Parathyroid adenoma (tissue), 2 donors: Measurements from ENCODE around the gene KLF7.

Experiments used
- H2AFZ ChIP-seq: fragments of 300-600 bp; sonication (generic); one replicate; pipeline ENCODE4 v1.7.0; 2017; ENCODE audit warnings: antibody characterized with exemption, mild to moderate bottlenecking
- H3K27ac ChIP-seq: fragments of 300-600 bp; sonication (generic); one replicate; pipeline ENCODE4 v1.7.0; 2017
- H3K27me3 ChIP-seq: fragments of 300-600 bp; sonication (generic); one replicate; pipeline ENCODE4 v1.7.0; 2017; ENCODE audit warnings: low read length; ENCODE audit not compliant: control insufficient read depth, insufficient read depth
- H3K36me3 ChIP-seq: fragments of 300-600 bp; sonication (generic); one replicate; pipeline ENCODE4 v1.7.0; 2017; ENCODE audit warnings: low read length; ENCODE audit not compliant: control insufficient read depth, insufficient read depth
- H3K4me1 ChIP-seq: fragments of 300-600 bp; sonication (generic); one replicate; pipeline ENCODE4 v1.7.0; 2017; ENCODE audit warnings: control low read depth
- H3K4me2 ChIP-seq: fragments of 300-600 bp; sonication (generic); one replicate; pipeline ENCODE4 v1.7.0; 2017; ENCODE audit warnings: low read length
- H3K4me3 ChIP-seq: fragments of 300-600 bp; sonication (generic); one replicate; pipeline ENCODE4 v1.7.0; 2017; ENCODE audit warnings: low read depth, low read length
- H3K79me2 ChIP-seq: fragments of 300-600 bp; sonication (generic); one replicate; pipeline ENCODE4 v1.7.0; 2017; ENCODE audit warnings: control low read depth
- H3K9ac ChIP-seq: fragments of 300-600 bp; sonication (generic); one replicate; pipeline ENCODE4 v1.7.0; 2017; ENCODE audit warnings: mild to moderate bottlenecking
- H3K9me3 ChIP-seq: fragments of 300-600 bp; sonication (generic); one replicate; pipeline ENCODE4 v1.7.0; 2017; ENCODE audit warnings: low read length; ENCODE audit not compliant: control insufficient read depth
- TF ChIP-seq, protein P1 (sequence below): fragments of 300-600 bp; sonication (generic); IDR thresholded peaks from one replicate; pipeline ENCODE4 v1.7.0; 2017; ENCODE audit warnings: antibody characterized with exemption, mild to moderate bottlenecking
- donor health status: primary hyperparathyroidism.

The KLF7 gene

GRCh38 chr2:207101984-207102383 is 63.8 kb downstream of the KLF7 start:
- H3K4me2 ChIP-seq, result no peak overlapping the region
- H3K27me3 ChIP-seq, result no peaks in the 10 kb centered on the region
- no peak overlapping the region for H2AFZ ChIP-seq
- peaks cover 5% of the 10 kb centered on the region for H3K79me2 ChIP-seq
- TF ChIP-seq, protein P1, sequence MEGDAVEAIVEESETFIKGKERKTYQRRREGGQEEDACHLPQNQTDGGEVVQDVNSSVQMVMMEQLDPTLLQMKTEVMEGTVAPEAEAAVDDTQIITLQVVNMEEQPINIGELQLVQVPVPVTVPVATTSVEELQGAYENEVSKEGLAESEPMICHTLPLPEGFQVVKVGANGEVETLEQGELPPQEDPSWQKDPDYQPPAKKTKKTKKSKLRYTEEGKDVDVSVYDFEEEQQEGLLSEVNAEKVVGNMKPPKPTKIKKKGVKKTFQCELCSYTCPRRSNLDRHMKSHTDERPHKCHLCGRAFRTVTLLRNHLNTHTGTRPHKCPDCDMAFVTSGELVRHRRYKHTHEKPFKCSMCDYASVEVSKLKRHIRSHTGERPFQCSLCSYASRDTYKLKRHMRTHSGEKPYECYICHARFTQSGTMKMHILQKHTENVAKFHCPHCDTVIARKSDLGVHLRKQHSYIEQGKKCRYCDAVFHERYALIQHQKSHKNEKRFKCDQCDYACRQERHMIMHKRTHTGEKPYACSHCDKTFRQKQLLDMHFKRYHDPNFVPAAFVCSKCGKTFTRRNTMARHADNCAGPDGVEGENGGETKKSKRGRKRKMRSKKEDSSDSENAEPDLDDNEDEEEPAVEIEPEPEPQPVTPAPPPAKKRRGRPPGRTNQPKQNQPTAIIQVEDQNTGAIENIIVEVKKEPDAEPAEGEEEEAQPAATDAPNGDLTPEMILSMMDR, result no peak
- no peak overlapping the region for H3K4me3 ChIP-seq
- H3K9me3 ChIP-seq, result no peaks in the 10 kb centered on the region
- H3K27ac ChIP-seq, result no peak overlapping the region
- no peaks in the 10 kb centered on the region for H3K4me1 ChIP-seq
- no peaks in the 10 kb centered on the region for H3K36me3 ChIP-seq
- no peak overlapping the region for H3K9ac ChIP-seq

- H3K4me1 ChIP-seq, result no peaks in the 10 kb centered on the region
- no peak overlapping the region for H3K4me2 ChIP-seq
- TF ChIP-seq, protein P1, result no peak
- H3K4me3 ChIP-seq, result no peak overlapping the region
- H3K9me3 ChIP-seq, result no peaks in the 10 kb centered on the region
- no peak overlapping the region for H3K9ac ChIP-seq
- no peaks in the 10 kb centered on the region for H3K27me3 ChIP-seq
- peaks cover 2% of the 10 kb centered on the region for H3K79me2 ChIP-seq
- H2AFZ ChIP-seq, result no peak overlapping the region
- H3K27ac ChIP-seq, result no peak overlapping the region
- H3K36me3 ChIP-seq, result no peaks in the 10 kb centered on the region
These were observed 68.5 kb downstream of the KLF7 start for GRCh38 chr2:207097278-207097677.

GRCh38 chr2:207095963-207096362 is 69.8 kb downstream of the KLF7 start:
- Histone ChIP-seq H2AFZ (no peak overlapping the region), H3K4me1 (no peaks in the 10 kb centered on the region), H3K36me3 (no peaks in the 10 kb centered on the region), H3K27me3 (no peaks in the 10 kb centered on the region), H3K9me3 (no peaks in the 10 kb centered on the region), H3K4me3 (no peak overlapping the region), H3K79me2 (peaks cover 2% of the 10 kb centered on the region), H3K4me2 (no peak overlapping the region), H3K27ac (no peak overlapping the region), H3K9ac (no peak overlapping the region)
- TF ChIP-seq, protein P1, result no peak

DNA sequence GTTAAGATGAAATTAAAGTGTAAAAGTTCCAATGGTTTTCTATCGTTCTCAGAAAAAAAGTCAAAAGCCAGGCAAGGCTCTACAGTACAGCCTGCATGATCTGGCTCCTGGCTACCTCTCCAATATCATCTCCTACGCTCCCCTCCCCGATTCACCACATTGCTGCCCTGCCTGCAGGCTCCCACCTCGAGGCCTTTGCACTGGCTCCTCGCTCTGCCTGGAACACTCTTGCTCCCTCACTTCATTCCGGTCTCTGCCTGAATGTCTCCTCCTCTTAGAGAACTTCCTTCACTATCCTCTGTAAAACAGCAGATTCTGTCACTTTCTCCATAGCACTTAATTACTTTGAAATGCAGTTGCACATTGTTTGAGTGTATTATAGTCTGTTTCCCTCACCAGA is 72.5 kb downstream of the KLF7 start:
- H2AFZ ChIP-seq, result no peak overlapping the region
- no peak overlapping the region for H3K27ac ChIP-seq
- H3K79me2 ChIP-seq, result no peaks in the 10 kb centered on the region
- no peak overlapping the region for H3K4me3 ChIP-seq
- no peaks in the 10 kb centered on the region for H3K4me1 ChIP-seq
- no peaks in the 10 kb centered on the region for H3K36me3 ChIP-seq
- TF ChIP-seq, protein P1, result no peak
- no peaks in the 10 kb centered on the region for H3K9me3 ChIP-seq
- no peaks in the 10 kb centered on the region for H3K27me3 ChIP-seq
- no peak overlapping the region for H3K4me2 ChIP-seq
- H3K9ac ChIP-seq, result no peak overlapping the region

GRCh38 chr2:207092818-207093217 is 72.9 kb downstream of the KLF7 start:
- Histone ChIP-seq H3K79me2 (no peaks in the 10 kb centered on the region), H3K4me2 (no peak overlapping the region), H2AFZ (no peak overlapping the region), H3K9ac (no peak overlapping the region), H3K4me1 (no peaks in the 10 kb centered on the region), H3K9me3 (no peaks in the 10 kb centered on the region), H3K27ac (no peak overlapping the region), H3K4me3 (no peak overlapping the region), H3K36me3 (no peaks in the 10 kb centered on the region), H3K27me3 (no peaks in the 10 kb centered on the region)
- TF ChIP-seq, protein P1, result no peak
